ENCODE results near the gene TLE4.

- TF ChIP-seq JUN (IDR thresholded peaks at IDR 0.05) = no peak
- TF ChIP-seq HEYL (CRISPR knock-in tag; IDR thresholded peaks at IDR 0.05) = no peak
- TF ChIP-seq MAFK (IDR thresholded peaks at IDR 0.05; ENCODE audit: partially characterized antibody) = no peak
- TF ChIP-seq, protein P1, sequence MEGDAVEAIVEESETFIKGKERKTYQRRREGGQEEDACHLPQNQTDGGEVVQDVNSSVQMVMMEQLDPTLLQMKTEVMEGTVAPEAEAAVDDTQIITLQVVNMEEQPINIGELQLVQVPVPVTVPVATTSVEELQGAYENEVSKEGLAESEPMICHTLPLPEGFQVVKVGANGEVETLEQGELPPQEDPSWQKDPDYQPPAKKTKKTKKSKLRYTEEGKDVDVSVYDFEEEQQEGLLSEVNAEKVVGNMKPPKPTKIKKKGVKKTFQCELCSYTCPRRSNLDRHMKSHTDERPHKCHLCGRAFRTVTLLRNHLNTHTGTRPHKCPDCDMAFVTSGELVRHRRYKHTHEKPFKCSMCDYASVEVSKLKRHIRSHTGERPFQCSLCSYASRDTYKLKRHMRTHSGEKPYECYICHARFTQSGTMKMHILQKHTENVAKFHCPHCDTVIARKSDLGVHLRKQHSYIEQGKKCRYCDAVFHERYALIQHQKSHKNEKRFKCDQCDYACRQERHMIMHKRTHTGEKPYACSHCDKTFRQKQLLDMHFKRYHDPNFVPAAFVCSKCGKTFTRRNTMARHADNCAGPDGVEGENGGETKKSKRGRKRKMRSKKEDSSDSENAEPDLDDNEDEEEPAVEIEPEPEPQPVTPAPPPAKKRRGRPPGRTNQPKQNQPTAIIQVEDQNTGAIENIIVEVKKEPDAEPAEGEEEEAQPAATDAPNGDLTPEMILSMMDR (IDR thresholded peaks at IDR 0.05) = no peak
- TF ChIP-seq BHLHE40 (IDR thresholded peaks at IDR 0.05; ENCODE audit: low read depth, low read length) = no peak
These were observed 8.9 kb upstream of the TLE4 start for GRCh38 chr9:79562749-79563386.

All from A549 (cell line).